Measurements from ENCODE around the gene TGM3. TPM values are rescaled to one million over a fixed set of nuclear protein-coding genes. Genes with fewer than 3 reads are reported as not detected.

Gene TGM3
- total and polyA plus RNA-seq, 10 of the 15 experiments (the other 5 are each of a cell fraction or from before 2014, with no cell fraction given): not detected

DNA sequence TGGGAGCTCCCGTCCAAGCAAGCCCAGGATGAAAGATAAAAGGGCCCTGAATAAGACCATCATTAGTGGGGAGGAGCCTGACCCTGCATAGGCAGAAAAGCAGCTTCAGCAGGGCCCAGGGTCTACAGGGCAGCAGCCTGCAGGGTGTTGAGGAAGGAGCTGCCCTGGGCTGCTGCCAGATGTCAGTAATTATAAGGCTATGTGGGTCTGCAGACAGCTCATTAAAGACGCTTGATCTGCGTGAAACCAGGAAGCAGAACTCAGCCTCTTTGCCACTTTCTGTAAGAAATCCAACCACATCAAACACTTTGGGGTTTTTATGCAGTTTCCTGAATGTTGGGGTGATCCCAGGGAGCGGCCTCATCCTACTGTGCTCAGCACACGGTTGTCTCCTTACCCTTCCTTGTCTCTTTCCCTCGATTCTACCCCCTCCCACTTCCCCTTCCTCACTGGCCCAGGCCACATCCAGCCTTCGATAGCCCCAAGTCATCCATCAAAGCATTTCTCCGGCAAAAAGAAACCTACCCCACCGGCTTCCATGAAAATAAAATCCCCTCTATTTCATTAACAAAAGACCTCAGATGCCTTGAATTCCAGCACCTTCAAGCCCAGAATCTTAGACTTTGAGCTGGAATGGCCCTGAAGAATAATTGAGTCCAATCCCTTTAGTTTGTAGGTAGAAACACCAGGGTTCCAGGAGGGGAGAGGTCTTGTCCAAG is 83.9 kb downstream of the TGM3 start (continued):
- TF ChIP-seq MEF2B (IDR thresholded peaks at IDR 0.05; ENCODE audit: partially characterized antibody, poor library complexity, severe bottlenecking) (no peak), SKIL (IDR thresholded peaks at IDR 0.05; ENCODE audit: low read depth, poor library complexity, severe bottlenecking) (no peak)

GRCh38 chr20:2380601-2381000 is 84.8 kb downstream of the TGM3 start, which contains the start of gene TGM6:
Gene TGM6, plus strand, starts transcription at chr20:2380901. Its CDS starts 68 bp downstream, at chr20:2380969.
- Histone ChIP-seq H3K27me3 (replicated peaks in 1 of 2; ENCODE audit: control insufficient read depth in 2 of 2, insufficient read depth in 2 of 2, low read length in 1 of 2) (no peaks in the 10 kb centered on the region; a peak in 1 of 4 replicates), H3K9ac (ENCODE audit: control insufficient read depth, insufficient read depth, low read length) (no peak within 1 kb of the TSS), H4K20me1 (ENCODE audit: control insufficient read depth, insufficient read depth) (no peaks in the 10 kb centered on the region), H3K4me1 (ENCODE audit: control insufficient read depth, insufficient read depth, low read length) (no peaks in the 10 kb centered on the region; the same call in 1 of the 2 replicates), H3K4me3 (no peak within 1 kb of the TSS), H3K36me3 (ENCODE audit: control insufficient read depth in 2 of 2, insufficient read depth in 2 of 2, low read length in 1 of 2) (no peaks in the 10 kb centered on the region), H3K4me2 (ENCODE audit: control insufficient read depth, insufficient read depth) (no peak within 1 kb of the TSS), H3K79me2 (ENCODE audit: control insufficient read depth, insufficient read depth, low read length) (no peaks in the 10 kb centered on the region), H2AFZ (ENCODE audit: control insufficient read depth, low read depth, low read length) (no peak within 1 kb of the TSS), H3K9me3 (replicated peaks; ENCODE audit: control insufficient read depth, insufficient read depth, low read length) (no peaks in the 10 kb centered on the region), H3K27ac (ENCODE audit: control insufficient read depth, insufficient read depth) (no peak within 1 kb of the TSS)
- intact Hi-C loops (cut with micrococcal nuclease; ENCODE audit: unreplicated experiment): no loop called here
- WGBS (ENCODE audit: insufficient coverage, insufficient replicate concordance, low lambda C conversion rate, missing lambda C conversion rate): 40% methylated on average over 10 of the region's 10 CpGs
- DNase-seq (ENCODE audit: low read depth, low spot score): no peak
- ChIA-PET SMC1A (ENCODE audit: uncharacterized antibody, unreplicated experiment) (no interaction called here), POLR2A (no interaction called here), CTCF (no interaction called here), RAD21 (ENCODE audit: unreplicated experiment) (no interaction called here)
- FAIRE-seq: no peak
- in situ Hi-C loops (cut with MboI): no loop called here
- TF ChIP-seq BRCA1 (IDR thresholded peaks at IDR 0.05; ENCODE audit: low read depth, low read length) (no peak), SUPT20H (IDR thresholded peaks at IDR 0.05; ENCODE audit: borderline replicate concordance, control insufficient read depth, low read depth, low read length) (no peak), IRF4 (IDR thresholded peaks at IDR 0.05; ENCODE audit: low read depth, low read length) (no peak), NR2C1 (IDR thresholded peaks at IDR 0.05) (no peak), SP1 (IDR thresholded peaks at IDR 0.05; ENCODE audit: low read depth, low read length) (no peak), POLR2AphosphoS5 (IDR thresholded peaks at IDR 0.05; ENCODE audit: low read length) (no peak), CREB1 (IDR thresholded peaks at IDR 0.05; ENCODE audit: low read depth) (no peak), MEF2A (IDR thresholded peaks at IDR 0.05; ENCODE audit: insufficient read depth, low read depth, low read length) (no peak)
- TF ChIP-seq, protein P1, sequence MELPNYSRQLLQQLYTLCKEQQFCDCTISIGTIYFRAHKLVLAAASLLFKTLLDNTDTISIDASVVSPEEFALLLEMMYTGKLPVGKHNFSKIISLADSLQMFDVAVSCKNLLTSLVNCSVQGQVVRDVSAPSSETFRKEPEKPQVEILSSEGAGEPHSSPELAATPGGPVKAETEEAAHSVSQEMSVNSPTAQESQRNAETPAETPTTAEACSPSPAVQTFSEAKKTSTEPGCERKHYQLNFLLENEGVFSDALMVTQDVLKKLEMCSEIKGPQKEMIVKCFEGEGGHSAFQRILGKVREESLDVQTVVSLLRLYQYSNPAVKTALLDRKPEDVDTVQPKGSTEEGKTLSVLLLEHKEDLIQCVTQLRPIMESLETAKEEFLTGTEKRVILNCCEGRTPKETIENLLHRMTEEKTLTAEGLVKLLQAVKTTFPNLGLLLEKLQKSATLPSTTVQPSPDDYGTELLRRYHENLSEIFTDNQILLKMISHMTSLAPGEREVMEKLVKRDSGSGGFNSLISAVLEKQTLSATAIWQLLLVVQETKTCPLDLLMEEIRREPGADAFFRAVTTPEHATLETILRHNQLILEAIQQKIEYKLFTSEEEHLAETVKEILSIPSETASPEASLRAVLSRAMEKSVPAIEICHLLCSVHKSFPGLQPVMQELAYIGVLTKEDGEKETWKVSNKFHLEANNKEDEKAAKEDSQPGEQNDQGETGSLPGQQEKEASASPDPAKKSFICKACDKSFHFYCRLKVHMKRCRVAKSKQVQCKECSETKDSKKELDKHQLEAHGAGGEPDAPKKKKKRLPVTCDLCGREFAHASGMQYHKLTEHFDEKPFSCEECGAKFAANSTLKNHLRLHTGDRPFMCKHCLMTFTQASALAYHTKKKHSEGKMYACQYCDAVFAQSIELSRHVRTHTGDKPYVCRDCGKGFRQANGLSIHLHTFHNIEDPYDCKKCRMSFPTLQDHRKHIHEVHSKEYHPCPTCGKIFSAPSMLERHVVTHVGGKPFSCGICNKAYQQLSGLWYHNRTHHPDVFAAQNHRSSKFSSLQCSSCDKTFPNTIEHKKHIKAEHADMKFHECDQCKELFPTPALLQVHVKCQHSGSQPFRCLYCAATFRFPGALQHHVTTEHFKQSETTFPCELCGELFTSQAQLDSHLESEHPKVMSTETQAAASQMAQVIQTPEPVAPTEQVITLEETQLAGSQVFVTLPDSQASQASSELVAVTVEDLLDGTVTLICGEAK (IDR thresholded peaks at IDR 0.05; ENCODE audit: borderline replicate concordance): no peak
- TF ChIP-seq, protein P2, sequence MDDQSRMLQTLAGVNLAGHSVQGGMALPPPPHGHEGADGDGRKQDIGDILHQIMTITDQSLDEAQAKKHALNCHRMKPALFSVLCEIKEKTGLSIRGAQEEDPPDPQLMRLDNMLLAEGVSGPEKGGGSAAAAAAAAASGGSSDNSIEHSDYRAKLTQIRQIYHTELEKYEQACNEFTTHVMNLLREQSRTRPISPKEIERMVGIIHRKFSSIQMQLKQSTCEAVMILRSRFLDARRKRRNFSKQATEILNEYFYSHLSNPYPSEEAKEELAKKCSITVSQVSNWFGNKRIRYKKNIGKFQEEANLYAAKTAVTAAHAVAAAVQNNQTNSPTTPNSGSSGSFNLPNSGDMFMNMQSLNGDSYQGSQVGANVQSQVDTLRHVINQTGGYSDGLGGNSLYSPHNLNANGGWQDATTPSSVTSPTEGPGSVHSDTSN (IDR thresholded peaks at IDR 0.05; ENCODE audit: insufficient replicate concordance, low read depth, low read length): no peak
- no TSS peak for BruUV-seq (replicated peaks)
- ATAC-seq: no peak

All from GM12878 (cell line).